KMS-11 (cell line): ENCODE results near the gene BANF2.

ENCODE experiments used
- H2AFZ ChIP-seq: fragments of 200-600 bp; sonication (generic); 2 replicates; pipeline ENCODE4 v1.6.1; 2016; ENCODE audit warnings: antibody characterized with exemption, mixed run types, low read depth
- H3K27ac ChIP-seq: fragments of 200-600 bp; sonication (generic); 2 replicates; pipeline ENCODE4 v1.6.1; 2016; ENCODE audit warnings: mild to moderate bottlenecking, mixed run types
- H3K27me3 ChIP-seq: fragments of 200-600 bp; sonication (generic); 2 replicates; pipeline ENCODE4 v1.6.1; 2017; ENCODE audit warnings: mild to moderate bottlenecking, low read depth, mixed run types, moderate library complexity; ENCODE audit not compliant: insufficient read depth
- H3K36me3 ChIP-seq: fragments of 200-600 bp; sonication (generic); 2 replicates; pipeline ENCODE4 v1.6.1; 2017; ENCODE audit warnings: mild to moderate bottlenecking, mixed run types; ENCODE audit not compliant: insufficient read depth
- H3K4me1 ChIP-seq: fragments of 200-600 bp; sonication (generic); 2 replicates; pipeline ENCODE4 v1.6.1; 2016; ENCODE audit warnings: mild to moderate bottlenecking, low read depth, mixed run types; ENCODE audit not compliant: poor library complexity, severe bottlenecking
- H3K4me2 ChIP-seq: fragments of 200-600 bp; sonication (generic); 2 replicates; pipeline ENCODE4 v1.7.0; 2016; ENCODE audit warnings: mild to moderate bottlenecking, mixed run types
- H3K4me3 ChIP-seq: fragments of 200-600 bp; sonication (generic); IDR thresholded peaks from 2 replicates; pipeline ENCODE4 v1.6.1; 2017; ENCODE audit warnings: low read depth, low read length, mixed read lengths; ENCODE audit not compliant: insufficient read depth
- H3K79me2 ChIP-seq: fragments of 200-600 bp; sonication (generic); 2 replicates; pipeline ENCODE4 v1.6.1; 2016; ENCODE audit warnings: low read depth, mixed run types; ENCODE audit not compliant: insufficient read depth
- H3K9ac ChIP-seq: fragments of 200-600 bp; sonication (generic); 2 replicates; pipeline ENCODE4 v1.6.1; 2016; ENCODE audit warnings: mild to moderate bottlenecking, mixed run types
- H4K20me1 ChIP-seq: fragments of 200-600 bp; sonication (generic); 2 replicates; pipeline ENCODE4 v1.6.1; 2016; ENCODE audit warnings: mild to moderate bottlenecking, mixed run types; ENCODE audit not compliant: insufficient read depth
- CTCF ChIP-seq: fragments of 200-600 bp; sonication (generic); conservative IDR thresholded peaks from 2 replicates; pipeline ENCODE4 v1.6.1; 2017; ENCODE audit warnings: low read depth, mild to moderate bottlenecking, antibody characterized with exemption, low read length, moderate library complexity, mixed read lengths

Gene BANF2

GRCh38 chr20:17730071-17730470 is 30.3 kb downstream of the BANF2 start:
- Histone ChIP-seq H3K27me3 (no peaks in the 10 kb centered on the region), H3K4me2 (no peak overlapping the region), H3K9ac (no peak overlapping the region), H3K4me3 (no peak overlapping the region), H2AFZ (no peak overlapping the region), H4K20me1 (no peaks in the 10 kb centered on the region), H3K79me2 (no peaks in the 10 kb centered on the region), H3K36me3 (no peaks in the 10 kb centered on the region), H3K27ac (no peak overlapping the region), H3K4me1 (no peaks in the 10 kb centered on the region)
- TF ChIP-seq CTCF = no peak

- H3K4me1 ChIP-seq = no peaks in the 10 kb centered on the region
- H3K4me3 ChIP-seq = no peak overlapping the region
- no peaks in the 10 kb centered on the region for H3K79me2 ChIP-seq
- TF ChIP-seq CTCF = no peak
- no peak overlapping the region for H2AFZ ChIP-seq
- H3K4me2 ChIP-seq = no peak overlapping the region
- H3K27ac ChIP-seq = no peak overlapping the region
- H4K20me1 ChIP-seq = no peaks in the 10 kb centered on the region
- H3K27me3 ChIP-seq = no peaks in the 10 kb centered on the region
- H3K9ac ChIP-seq = no peak overlapping the region
- H3K36me3 ChIP-seq = no peaks in the 10 kb centered on the region
Observed at GRCh38 chr20:17731233-17731632, 31.5 kb downstream of the BANF2 start.

GRCh38 chr20:17732907-17733521 is 33.2 kb downstream of the BANF2 start:
- Histone ChIP-seq H3K79me2 (no peaks in the 10 kb centered on the region), H3K9ac (no peak overlapping the region), H3K4me3 (no peak overlapping the region), H3K4me2 (no peak overlapping the region), H3K36me3 (no peaks in the 10 kb centered on the region), H4K20me1 (no peaks in the 10 kb centered on the region), H3K4me1 (no peaks in the 10 kb centered on the region), H3K27me3 (no peaks in the 10 kb centered on the region), H3K27ac (no peak overlapping the region), H2AFZ (no peak overlapping the region)
- no peak for TF ChIP-seq CTCF

GRCh38 chr20:17733767-17734304 is 34.1 kb downstream of the BANF2 start:
- Histone ChIP-seq H3K79me2 (no peaks in the 10 kb centered on the region), H2AFZ (no peak overlapping the region), H3K4me3 (no peak overlapping the region), H3K9ac (no peak overlapping the region), H3K27me3 (no peaks in the 10 kb centered on the region), H3K27ac (no peak overlapping the region), H3K4me1 (no peaks in the 10 kb centered on the region), H3K36me3 (no peaks in the 10 kb centered on the region), H3K4me2 (no peak overlapping the region), H4K20me1 (no peaks in the 10 kb centered on the region)
- TF ChIP-seq CTCF = no peak
